ENCODE measurements around the gene ZBED2.

- no peak for TF ChIP-seq CTCF (IDR thresholded peaks at IDR 0.05)
- TF ChIP-seq USF2 (CRISPR knock-in tag; IDR thresholded peaks at IDR 0.05), result no peak
- no peak for TF ChIP-seq ELF4 (CRISPR knock-in tag; IDR thresholded peaks at IDR 0.05; ENCODE audit: low read depth)
- TF ChIP-seq JUN (CRISPR knock-in tag; IDR thresholded peaks at IDR 0.05), result no peak
- TF ChIP-seq IRF2 (CRISPR knock-in tag; IDR thresholded peaks at IDR 0.05; ENCODE audit: borderline replicate concordance, low read depth), result no peak
- TF ChIP-seq CREB1 (CRISPR knock-in tag; IDR thresholded peaks at IDR 0.05), result no peak
- no peak for TF ChIP-seq RELA (CRISPR knock-in tag; IDR thresholded peaks at IDR 0.05; ENCODE audit: borderline replicate concordance)
- no peak for TF ChIP-seq ZNF263 (CRISPR knock-in tag; IDR thresholded peaks at IDR 0.05; ENCODE audit: low read depth)
- TF ChIP-seq ZNF423 (CRISPR knock-in tag; IDR thresholded peaks at IDR 0.05), result no peak
- no peak for TF ChIP-seq ERG (CRISPR knock-in tag; IDR thresholded peaks at IDR 0.05)
Observed at GRCh38 chr3:111577113-111577512, 18.0 kb downstream of the ZBED2 start.

Measured in WTC11 (cell line).